Endometrial microvascular endothelial cells (primary cell): ENCODE data around the gene AKR1C3. TPM values are rescaled to one million over a fixed set of nuclear protein-coding genes. Genes with fewer than 3 reads are reported as not detected.
"Not testable (repeated sequence)": the region's sequence is repeated elsewhere in the genome, so short reads cannot be mapped to it uniquely, and the experiment has no call there.

Experiments
- in situ Hi-C: cut with HindIII; loops from 2 replicates; pipeline ENCODE4 v1.10.0; 2017; ENCODE audit warnings: low sequenced_read_pairs, low pct_unique_long_range_greater_than_20kb; ENCODE audit errors: inconsistent ontology term
- total RNA-seq: library from RNA; depleted of rRNA; stranded (reverse); fragments of >200 nt; gene quantifications from one replicate; pipeline ENCODE4 v1.2.3, GENCODE V29; 2015; ENCODE audit errors: inconsistent ontology term

AKR1C3 gene
- total RNA-seq, 1 donor from 2014 or later, result 0.37 TPM

DNA sequence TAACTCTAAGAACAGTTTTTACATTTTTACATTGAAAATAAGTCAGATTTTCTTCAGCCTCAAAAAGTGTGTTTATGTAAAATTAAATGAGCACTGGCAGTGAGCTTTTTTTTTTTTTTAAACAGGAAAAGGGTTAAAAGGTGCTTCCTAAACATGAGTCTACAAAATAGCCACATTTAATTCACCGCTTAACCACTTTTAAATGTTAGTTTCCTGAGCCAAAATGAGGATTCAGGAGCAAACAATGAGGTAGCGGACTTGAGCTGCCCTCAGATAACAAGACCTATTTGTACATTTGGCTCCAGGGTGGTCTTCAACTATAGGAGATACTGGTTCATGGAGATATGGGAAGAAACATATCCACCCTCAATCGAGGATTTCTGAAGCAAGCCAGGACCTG, 22.8 kb downstream of the AKR1C3 start:
- in situ Hi-C loops, result no loop called here

DNA sequence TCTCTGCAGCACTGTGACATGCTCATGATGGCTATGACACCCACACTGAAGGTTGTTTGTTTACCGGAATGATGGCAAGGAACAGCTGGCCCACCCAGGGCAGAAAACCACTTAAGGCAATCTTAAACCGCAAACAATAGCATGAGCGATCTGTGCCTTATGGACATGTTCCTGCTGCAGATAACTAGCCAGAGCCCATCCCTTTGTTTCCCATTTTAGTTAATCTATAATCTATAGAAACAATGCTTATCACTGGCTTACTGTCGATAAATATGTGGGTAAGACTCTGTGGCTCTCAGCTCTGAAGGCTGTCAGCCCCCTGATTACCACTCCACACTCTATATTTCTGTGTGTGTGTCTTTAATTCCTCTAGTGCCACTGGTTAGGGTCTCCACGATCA, 25.8 kb downstream of the AKR1C3 start:
- in situ Hi-C loops, result not testable (repeated sequence)

- in situ Hi-C loops, result no loop called here
Observed at GRCh38 chr10:5123886-5124285, 29.7 kb downstream of the AKR1C3 start.

DNA sequence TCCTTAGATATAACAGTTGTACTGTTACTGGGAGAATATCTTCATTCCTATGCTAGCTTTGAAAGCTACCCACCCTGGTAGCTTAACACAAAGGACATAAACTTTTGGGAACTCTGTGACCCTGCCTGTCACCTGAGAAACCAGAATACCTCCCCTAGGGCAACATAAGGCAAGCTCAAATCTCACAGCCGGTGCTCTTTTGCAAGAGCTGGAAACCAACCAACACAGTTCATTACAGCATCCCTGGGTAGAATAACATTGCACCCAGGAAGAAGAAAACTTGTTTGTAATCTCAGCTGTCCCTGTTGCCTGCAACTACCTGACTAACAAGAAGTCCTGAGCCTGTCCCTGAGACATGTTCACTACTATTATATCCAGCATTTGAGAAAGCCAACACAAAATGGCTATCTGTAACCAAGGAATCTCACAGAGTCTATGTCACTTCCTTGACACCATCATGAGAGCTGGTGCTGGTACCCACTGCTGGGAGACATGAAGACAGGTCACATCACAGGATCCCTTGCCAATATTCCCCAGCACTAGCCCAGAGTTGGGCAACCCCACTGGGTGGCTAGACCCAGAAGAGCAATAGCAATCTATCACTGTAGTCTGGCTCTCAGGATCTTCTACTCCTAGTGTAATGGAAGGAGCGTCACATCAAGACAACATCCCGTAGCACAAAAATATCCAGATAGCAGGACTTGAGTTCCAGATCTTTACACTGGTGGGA, 31.3 kb downstream of the AKR1C3 start:
- in situ Hi-C loops, result no loop called here

- in situ Hi-C loops, result no loop called here
Observed at GRCh38 chr10:5135581-5135980, 41.4 kb downstream of the AKR1C3 start.

GRCh38 chr10:5136468-5137087, 42.4 kb downstream of the AKR1C3 start:
- in situ Hi-C loops, result no loop called here

GRCh38 chr10:5137699-5138098, 43.5 kb downstream of the AKR1C3 start:
- in situ Hi-C loops, result not testable (repeated sequence)

DNA sequence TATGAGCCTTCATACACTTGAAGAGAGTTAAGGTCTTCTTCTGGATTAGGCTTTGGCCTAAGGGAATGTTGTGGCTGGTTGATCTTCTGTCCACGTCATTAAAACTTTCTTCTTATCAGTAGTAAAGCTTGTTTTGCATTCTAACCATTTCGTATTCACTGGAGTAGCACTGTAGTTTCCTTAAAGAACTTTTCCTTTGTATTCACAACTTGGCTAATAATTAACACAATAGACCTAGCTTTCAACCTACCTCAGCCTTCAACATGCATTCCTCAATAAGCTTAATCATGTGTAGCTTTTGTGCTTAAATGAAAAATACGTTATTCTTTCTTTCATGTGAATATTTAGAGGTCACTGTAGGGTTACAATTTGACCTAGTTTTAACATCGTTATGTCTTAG, 48.0 kb downstream of the AKR1C3 start:
- in situ Hi-C loops, result no loop called here

DNA sequence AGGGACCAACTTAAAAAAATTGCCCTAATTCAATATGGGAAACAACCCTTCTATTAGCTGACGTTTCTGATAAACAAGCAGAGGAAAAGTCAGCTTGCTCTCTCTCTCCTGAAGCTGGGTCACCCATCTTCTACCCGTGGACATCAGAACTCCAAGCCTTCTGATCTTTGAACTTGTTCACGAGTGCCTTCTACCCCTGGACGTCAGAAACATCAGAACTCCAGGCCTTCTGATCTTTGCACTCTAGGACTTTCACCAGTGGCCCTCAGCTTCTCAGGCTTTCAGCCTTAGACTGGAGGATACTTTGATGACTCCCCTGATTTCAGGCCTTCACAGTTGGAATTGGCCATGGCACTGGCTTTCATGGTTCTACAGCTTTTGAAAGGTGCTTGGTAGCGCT, 48.9 kb downstream of the AKR1C3 start:
- in situ Hi-C loops, result no loop called here

- in situ Hi-C loops, result no loop called here
Observed at GRCh38 chr10:5146920-5147254, 52.7 kb downstream of the AKR1C3 start.

DNA sequence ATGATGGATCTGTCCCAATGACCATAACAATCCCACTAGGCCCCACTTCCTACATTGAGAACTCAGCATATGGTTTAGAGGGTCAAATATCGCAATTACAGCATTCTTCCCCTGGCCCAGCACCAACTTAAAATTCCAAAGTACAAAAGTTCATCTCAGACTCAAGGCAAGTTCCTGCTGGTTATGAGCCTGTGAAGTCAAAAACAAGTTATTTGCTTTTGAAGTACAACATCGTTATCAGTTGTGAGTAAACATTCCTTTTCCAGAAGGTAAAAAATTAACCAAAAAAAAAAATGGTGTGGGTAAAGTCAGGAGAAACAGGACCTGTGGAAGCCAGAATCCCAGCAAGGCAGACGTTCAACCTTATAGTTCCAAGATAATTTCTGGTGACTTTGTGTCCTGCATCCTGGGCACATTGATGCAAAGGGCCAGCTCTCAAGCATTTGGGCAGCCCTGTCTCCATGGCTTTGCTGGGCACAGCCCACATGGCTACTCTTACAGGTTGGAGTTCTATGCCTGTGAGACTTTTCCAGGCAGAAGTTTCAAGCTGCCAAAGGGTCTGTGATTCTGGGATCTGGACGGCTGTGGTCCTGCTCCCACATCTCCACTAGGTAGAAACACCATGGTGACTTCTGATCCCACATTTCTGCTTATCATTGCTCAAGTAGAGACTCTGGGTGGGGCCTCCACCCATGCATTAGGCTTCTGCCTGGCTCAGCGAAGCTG, 53.2 kb downstream of the AKR1C3 start:
- in situ Hi-C loops, result no loop called here

GRCh38 chr10:5147981-5148677, 53.9 kb downstream of the AKR1C3 start:
- in situ Hi-C loops, result no loop called here

- in situ Hi-C loops, result no loop called here
Observed at GRCh38 chr10:5148678-5149032, 54.4 kb downstream of the AKR1C3 start.

DNA sequence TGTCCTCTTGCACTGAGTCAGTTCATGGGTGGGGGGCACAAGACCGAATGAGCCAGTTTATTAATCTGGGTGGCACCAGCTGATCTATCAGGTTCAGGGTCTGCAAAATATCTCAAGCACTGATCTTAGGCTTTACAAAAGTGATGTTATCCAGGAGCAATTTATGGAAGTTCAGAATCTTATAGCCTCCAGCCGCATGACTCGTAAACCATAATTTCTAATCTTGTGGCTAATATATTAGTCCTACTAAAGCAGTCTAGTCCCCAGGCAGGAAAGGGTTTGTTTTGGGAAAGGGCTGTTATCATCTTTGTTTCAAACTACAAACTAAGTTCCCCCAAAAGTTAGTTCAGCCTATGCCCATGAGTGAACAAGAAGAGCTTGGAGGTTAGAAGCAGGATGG, 56.9 kb downstream of the AKR1C3 start:
- in situ Hi-C loops, result no loop called here

- in situ Hi-C loops, result no loop called here
Observed at GRCh38 chr10:5155951-5156350, 61.7 kb downstream of the AKR1C3 start.

Other genes with a start within 250 kb of the AKR1C3 start
- under 0.01 TPM for gene AKR1C1, start 131.0 kb upstream of the AKR1C3 start, total RNA-seq
- not detected for gene AKR1C2, start 90.6 kb upstream of the AKR1C3 start, total RNA-seq
- gene AKR1C8, start 90.7 kb downstream of the AKR1C3 start, total RNA-seq, result not detected
- not detected for gene AKR1C4, start 102.4 kb downstream of the AKR1C3 start, total RNA-seq